SK-N-SH (cell line): ENCODE measurements around the gene EIF3K.

Experiments
- CHD2 ChIP-seq: fragments of 150-350 bp; IDR thresholded peaks from 2 replicates; pipeline ENCODE4 v1.6.1; 2018; ENCODE audit warnings: low read length; ENCODE audit not compliant: partially characterized antibody
- ELF1 ChIP-seq: IDR thresholded peaks from 2 replicates; pipeline ENCODE4 v1.4.0; 2012
- EP300 ChIP-seq, 2 experiments: IDR thresholded peaks; 2 replicates each; pipeline versions ENCODE4 v1.4.0 to v1.6.1; 2012; ENCODE audit warnings: borderline replicate concordance in 1 of 2, low read depth in 1 of 2, low read length in 1 of 2
- GATA2 ChIP-seq: sonication (generic); formaldehyde crosslinking; IDR thresholded peaks from 2 replicates; pipeline ENCODE4 v1.5.0; 2020; ENCODE audit warnings: mild to moderate bottlenecking, missing genetic modification reagents
- POLR2AphosphoS5 ChIP-seq: IDR thresholded peaks from 2 replicates; pipeline ENCODE4 v1.6.1; 2012; ENCODE audit warnings: low read depth, low read length
- RAD21 ChIP-seq: IDR thresholded peaks from 2 replicates; pipeline ENCODE4 v1.6.1; 2012; ENCODE audit warnings: mild to moderate bottlenecking, low read length
- TAF1 ChIP-seq: IDR thresholded peaks from 2 replicates; pipeline ENCODE4 v1.6.1; 2012; ENCODE audit warnings: low read depth, mild to moderate bottlenecking, low read length, moderate library complexity, borderline replicate concordance
- YY1 ChIP-seq: IDR thresholded peaks from 2 replicates; pipeline ENCODE4 v1.4.0; 2012; ENCODE audit warnings: low read depth, mild to moderate bottlenecking
- TF ChIP-seq, protein P1 (sequence below): fragments of 200-600 bp; sonication (generic); IDR thresholded peaks from 2 replicates; pipeline ENCODE4 v1.6.1; 2017; ENCODE audit warnings: antibody characterized with exemption, mild to moderate bottlenecking, moderate library complexity
- TF ChIP-seq, protein P2 (sequence below): IDR thresholded peaks from 2 replicates; pipeline ENCODE4 v1.6.1; 2012; ENCODE audit warnings: mild to moderate bottlenecking, low read depth, low read length, moderate library complexity

DNA sequence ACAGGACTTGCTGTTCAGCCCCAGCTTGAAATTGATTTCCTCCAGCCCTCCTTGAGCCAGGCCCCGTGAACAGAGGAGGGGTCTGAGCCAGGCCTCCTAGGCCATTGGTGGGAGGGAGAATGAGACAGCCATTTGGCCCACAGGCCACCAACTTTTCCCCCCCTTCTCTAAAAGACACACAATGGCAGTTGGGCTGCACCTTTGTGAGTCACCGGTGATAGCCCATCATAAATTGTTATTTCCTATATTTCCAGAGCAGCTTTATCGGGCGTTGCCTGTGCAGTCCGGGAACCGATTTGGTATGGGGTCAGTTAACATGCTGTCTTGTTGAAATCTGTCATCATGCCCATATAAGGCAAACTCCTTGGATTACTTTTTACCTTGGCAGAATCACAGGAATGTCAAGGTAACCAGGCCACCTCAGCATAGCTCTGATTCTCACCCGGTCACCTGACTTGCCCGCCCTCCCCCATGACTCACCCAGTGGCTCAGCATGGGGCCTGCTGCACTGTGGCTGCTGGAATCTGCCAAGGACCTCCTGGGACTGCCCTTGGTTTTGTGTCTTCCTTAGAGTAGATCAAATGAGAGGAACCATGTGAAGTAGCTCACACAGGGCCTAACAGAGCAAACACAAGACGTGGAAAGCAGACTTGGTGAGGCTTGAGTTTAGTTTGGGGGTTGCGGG, 64.5 kb downstream of the EIF3K start:
- TF ChIP-seq, protein P1, sequence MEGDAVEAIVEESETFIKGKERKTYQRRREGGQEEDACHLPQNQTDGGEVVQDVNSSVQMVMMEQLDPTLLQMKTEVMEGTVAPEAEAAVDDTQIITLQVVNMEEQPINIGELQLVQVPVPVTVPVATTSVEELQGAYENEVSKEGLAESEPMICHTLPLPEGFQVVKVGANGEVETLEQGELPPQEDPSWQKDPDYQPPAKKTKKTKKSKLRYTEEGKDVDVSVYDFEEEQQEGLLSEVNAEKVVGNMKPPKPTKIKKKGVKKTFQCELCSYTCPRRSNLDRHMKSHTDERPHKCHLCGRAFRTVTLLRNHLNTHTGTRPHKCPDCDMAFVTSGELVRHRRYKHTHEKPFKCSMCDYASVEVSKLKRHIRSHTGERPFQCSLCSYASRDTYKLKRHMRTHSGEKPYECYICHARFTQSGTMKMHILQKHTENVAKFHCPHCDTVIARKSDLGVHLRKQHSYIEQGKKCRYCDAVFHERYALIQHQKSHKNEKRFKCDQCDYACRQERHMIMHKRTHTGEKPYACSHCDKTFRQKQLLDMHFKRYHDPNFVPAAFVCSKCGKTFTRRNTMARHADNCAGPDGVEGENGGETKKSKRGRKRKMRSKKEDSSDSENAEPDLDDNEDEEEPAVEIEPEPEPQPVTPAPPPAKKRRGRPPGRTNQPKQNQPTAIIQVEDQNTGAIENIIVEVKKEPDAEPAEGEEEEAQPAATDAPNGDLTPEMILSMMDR = no peak
- TF ChIP-seq EP300 (IDR thresholded peaks at IDR 0.05; ENCODE audit: borderline replicate concordance in 1 of 2, low read depth in 1 of 2, low read length in 1 of 2) = peak in 1 of 2 experiments; percentile 89; a peak in 2 of 4 replicates
- TF ChIP-seq CHD2 = no peak
- TF ChIP-seq POLR2AphosphoS5 = peak; percentile 42; the same call in 1 of the 2 replicates
- no peak for TF ChIP-seq ELF1
- TF ChIP-seq TAF1 = no peak; the same call in 1 of the 2 replicates
- TF ChIP-seq, protein P2, sequence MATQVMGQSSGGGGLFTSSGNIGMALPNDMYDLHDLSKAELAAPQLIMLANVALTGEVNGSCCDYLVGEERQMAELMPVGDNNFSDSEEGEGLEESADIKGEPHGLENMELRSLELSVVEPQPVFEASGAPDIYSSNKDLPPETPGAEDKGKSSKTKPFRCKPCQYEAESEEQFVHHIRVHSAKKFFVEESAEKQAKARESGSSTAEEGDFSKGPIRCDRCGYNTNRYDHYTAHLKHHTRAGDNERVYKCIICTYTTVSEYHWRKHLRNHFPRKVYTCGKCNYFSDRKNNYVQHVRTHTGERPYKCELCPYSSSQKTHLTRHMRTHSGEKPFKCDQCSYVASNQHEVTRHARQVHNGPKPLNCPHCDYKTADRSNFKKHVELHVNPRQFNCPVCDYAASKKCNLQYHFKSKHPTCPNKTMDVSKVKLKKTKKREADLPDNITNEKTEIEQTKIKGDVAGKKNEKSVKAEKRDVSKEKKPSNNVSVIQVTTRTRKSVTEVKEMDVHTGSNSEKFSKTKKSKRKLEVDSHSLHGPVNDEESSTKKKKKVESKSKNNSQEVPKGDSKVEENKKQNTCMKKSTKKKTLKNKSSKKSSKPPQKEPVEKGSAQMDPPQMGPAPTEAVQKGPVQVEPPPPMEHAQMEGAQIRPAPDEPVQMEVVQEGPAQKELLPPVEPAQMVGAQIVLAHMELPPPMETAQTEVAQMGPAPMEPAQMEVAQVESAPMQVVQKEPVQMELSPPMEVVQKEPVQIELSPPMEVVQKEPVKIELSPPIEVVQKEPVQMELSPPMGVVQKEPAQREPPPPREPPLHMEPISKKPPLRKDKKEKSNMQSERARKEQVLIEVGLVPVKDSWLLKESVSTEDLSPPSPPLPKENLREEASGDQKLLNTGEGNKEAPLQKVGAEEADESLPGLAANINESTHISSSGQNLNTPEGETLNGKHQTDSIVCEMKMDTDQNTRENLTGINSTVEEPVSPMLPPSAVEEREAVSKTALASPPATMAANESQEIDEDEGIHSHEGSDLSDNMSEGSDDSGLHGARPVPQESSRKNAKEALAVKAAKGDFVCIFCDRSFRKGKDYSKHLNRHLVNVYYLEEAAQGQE = peak; percentile 15; the same call in 1 of the 2 replicates
- 0 out of 2 replicates have a peak, but pooled peaks have one; percentile 14 for TF ChIP-seq YY1
- no peak for TF ChIP-seq RAD21
- TF ChIP-seq GATA2 (CRISPR knock-in tag) = no peak
